Measurements from ENCODE around the gene NLRX1.

Gene NLRX1

DNA sequence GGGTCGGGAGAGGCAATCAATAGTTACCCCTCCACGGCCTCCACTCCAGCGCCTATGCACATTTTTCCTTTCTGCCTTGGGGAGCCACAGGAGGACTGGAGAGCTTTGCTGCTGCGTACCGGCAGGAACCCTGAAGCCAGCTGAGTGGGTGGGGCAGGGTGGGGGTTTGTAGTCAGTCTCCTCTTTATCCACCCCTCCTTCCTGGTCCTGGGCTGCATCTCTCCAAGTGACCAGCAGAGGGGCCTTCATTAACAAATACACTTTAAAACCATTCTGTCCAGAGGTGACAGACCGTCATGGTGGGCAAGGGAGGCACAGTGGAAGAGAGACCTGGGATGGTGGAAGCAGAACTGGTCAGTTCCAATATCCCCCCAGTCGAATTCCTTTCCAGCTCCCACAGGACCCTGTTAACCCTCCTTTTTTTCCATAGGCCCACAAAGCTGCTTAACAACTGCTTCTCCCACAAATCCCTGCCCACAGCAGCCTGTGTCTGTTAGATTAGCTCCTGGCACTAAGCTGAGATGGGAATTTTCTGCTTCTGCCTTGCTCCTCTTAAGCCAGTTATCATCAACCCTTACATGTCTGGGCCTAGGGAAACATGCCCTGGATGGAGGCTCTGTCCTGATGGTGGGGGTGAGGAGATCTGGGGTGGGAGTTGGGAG, 23.6 kb upstream of the NLRX1 start:
- no peak for TF ChIP-seq EZH2phosphoT487 (IDR thresholded peaks at IDR 0.05; ENCODE audit: borderline replicate concordance)
- TF ChIP-seq, protein P1, sequence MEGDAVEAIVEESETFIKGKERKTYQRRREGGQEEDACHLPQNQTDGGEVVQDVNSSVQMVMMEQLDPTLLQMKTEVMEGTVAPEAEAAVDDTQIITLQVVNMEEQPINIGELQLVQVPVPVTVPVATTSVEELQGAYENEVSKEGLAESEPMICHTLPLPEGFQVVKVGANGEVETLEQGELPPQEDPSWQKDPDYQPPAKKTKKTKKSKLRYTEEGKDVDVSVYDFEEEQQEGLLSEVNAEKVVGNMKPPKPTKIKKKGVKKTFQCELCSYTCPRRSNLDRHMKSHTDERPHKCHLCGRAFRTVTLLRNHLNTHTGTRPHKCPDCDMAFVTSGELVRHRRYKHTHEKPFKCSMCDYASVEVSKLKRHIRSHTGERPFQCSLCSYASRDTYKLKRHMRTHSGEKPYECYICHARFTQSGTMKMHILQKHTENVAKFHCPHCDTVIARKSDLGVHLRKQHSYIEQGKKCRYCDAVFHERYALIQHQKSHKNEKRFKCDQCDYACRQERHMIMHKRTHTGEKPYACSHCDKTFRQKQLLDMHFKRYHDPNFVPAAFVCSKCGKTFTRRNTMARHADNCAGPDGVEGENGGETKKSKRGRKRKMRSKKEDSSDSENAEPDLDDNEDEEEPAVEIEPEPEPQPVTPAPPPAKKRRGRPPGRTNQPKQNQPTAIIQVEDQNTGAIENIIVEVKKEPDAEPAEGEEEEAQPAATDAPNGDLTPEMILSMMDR (conservative IDR thresholded peaks at IDR 0.05; ENCODE audit: low read length): peak; percentile 64
- no peaks in the 10 kb centered on the region for H3K9me3 ChIP-seq (ENCODE audit: insufficient read depth, low read depth, low read length)
- no peak overlapping the region for H3K4me2 ChIP-seq (ENCODE audit: low read depth, low read length, poor library complexity, severe bottlenecking)
- no peak overlapping the region for H3K9ac ChIP-seq (ENCODE audit: low read depth, low read length, poor library complexity, severe bottlenecking)
- H3K79me2 ChIP-seq (ENCODE audit: insufficient read depth, low read length): no peaks in the 10 kb centered on the region
- no peaks in the 10 kb centered on the region for H3F3A ChIP-seq (ENCODE audit: low read depth)
- no peaks in the 10 kb centered on the region for H3K36me3 ChIP-seq (ENCODE audit: insufficient read depth, low read length)
- no peak overlapping the region for H3K4me3 ChIP-seq (ENCODE audit: low read length, poor library complexity, severe bottlenecking)
- peak overlapping the region; percentile 55 for H2AFZ ChIP-seq (ENCODE audit: low read length)
- peaks cover 4% of the 10 kb centered on the region for H3K27me3 ChIP-seq (ENCODE audit: insufficient read depth, low read length, poor library complexity, severe bottlenecking)
- H3K9me2 ChIP-seq (replicated peaks; ENCODE audit: low read depth, low read length): no peaks in the 10 kb centered on the region
- peaks cover 12% of the 10 kb centered on the region for H3K4me1 ChIP-seq (ENCODE audit: insufficient read depth, low read length, poor library complexity, severe bottlenecking)
- no peaks in the 10 kb centered on the region for H4K20me1 ChIP-seq (ENCODE audit: insufficient read depth, low read length, poor library complexity, severe bottlenecking)

GRCh38 chr11:119145551-119145950, 23.0 kb upstream of the NLRX1 start:
- peaks cover 4% of the 10 kb centered on the region for H3K27me3 ChIP-seq (ENCODE audit: insufficient read depth, low read length, poor library complexity, severe bottlenecking)
- no peak overlapping the region for H3K4me2 ChIP-seq (ENCODE audit: low read depth, low read length, poor library complexity, severe bottlenecking)
- H3K9me2 ChIP-seq (replicated peaks; ENCODE audit: low read depth, low read length): no peaks in the 10 kb centered on the region
- no peaks in the 10 kb centered on the region for H4K20me1 ChIP-seq (ENCODE audit: insufficient read depth, low read length, poor library complexity, severe bottlenecking)
- H3K4me1 ChIP-seq (ENCODE audit: insufficient read depth, low read length, poor library complexity, severe bottlenecking): peaks cover 12% of the 10 kb centered on the region
- H3F3A ChIP-seq (ENCODE audit: low read depth): no peaks in the 10 kb centered on the region
- peak overlapping the region; percentile 43; the same call in 1 of the 2 replicates for H2AFZ ChIP-seq (ENCODE audit: low read length)
- no peak overlapping the region for H3K9ac ChIP-seq (ENCODE audit: low read depth, low read length, poor library complexity, severe bottlenecking)
- no peaks in the 10 kb centered on the region for H3K36me3 ChIP-seq (ENCODE audit: insufficient read depth, low read length)
- H3K4me3 ChIP-seq (ENCODE audit: low read length, poor library complexity, severe bottlenecking): no peak overlapping the region
- no peaks in the 10 kb centered on the region for H3K9me3 ChIP-seq (ENCODE audit: insufficient read depth, low read depth, low read length)
- TF ChIP-seq, protein P1 (conservative IDR thresholded peaks at IDR 0.05; ENCODE audit: low read length): no peak
- TF ChIP-seq EZH2phosphoT487 (IDR thresholded peaks at IDR 0.05; ENCODE audit: borderline replicate concordance): no peak
- no peaks in the 10 kb centered on the region for H3K79me2 ChIP-seq (ENCODE audit: insufficient read depth, low read length)

DNA sequence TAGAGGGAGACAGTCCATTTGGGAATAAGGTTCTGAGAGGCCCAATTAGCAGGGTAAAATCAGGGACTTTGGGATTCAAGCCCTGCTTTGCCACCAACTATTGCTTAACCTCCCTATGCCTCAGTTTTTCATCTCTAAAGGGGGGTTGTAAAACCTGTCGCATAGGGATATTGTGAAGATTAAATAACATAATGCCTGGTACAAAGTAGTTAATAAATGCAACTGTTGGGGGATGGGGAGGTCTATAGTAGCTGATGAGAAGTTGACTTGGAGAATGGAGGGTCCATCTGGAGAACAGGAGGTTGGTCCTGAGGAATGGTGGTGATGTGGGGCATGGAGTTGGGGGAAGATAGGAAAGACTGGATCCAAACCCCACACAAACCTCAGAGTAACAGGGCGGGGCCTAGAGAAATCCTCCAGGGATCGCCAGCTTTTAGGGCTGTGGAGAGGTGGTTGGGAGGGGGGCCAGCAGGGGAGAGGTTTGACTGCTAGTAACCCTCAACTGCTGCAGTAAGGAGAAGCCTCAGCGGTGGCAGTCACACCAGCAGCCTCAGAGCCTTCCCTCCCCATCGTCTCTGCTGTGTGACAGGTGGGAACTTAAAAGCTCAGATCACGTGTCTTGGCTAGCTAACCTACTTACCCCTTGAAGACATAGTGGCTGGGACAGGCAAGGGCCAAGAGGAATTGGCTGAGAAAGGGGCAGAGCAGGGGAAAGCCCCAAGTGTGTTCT, 20.8 kb upstream of the NLRX1 start:
- peak overlapping the region; percentile 64 for H3K9ac ChIP-seq (ENCODE audit: low read depth, low read length, poor library complexity, severe bottlenecking)
- no peaks in the 10 kb centered on the region for H3K36me3 ChIP-seq (ENCODE audit: insufficient read depth, low read length)
- H3K4me3 ChIP-seq (ENCODE audit: low read length, poor library complexity, severe bottlenecking): no peak overlapping the region
- H3K9me2 ChIP-seq (replicated peaks; ENCODE audit: low read depth, low read length): no peaks in the 10 kb centered on the region
- peaks cover 4% of the 10 kb centered on the region for H3K27me3 ChIP-seq (ENCODE audit: insufficient read depth, low read length, poor library complexity, severe bottlenecking)
- H4K20me1 ChIP-seq (ENCODE audit: insufficient read depth, low read length, poor library complexity, severe bottlenecking): no peaks in the 10 kb centered on the region
- no peaks in the 10 kb centered on the region for H3K9me3 ChIP-seq (ENCODE audit: insufficient read depth, low read depth, low read length)
- no peaks in the 10 kb centered on the region for H3F3A ChIP-seq (ENCODE audit: low read depth)
- peak overlapping the region; percentile 88 for H3K4me2 ChIP-seq (ENCODE audit: low read depth, low read length, poor library complexity, severe bottlenecking)
- peaks cover 12% of the 10 kb centered on the region for H3K4me1 ChIP-seq (ENCODE audit: insufficient read depth, low read length, poor library complexity, severe bottlenecking)
- 0 out of 2 replicates have a peak overlapping the region, but pooled peaks have one; percentile 90 for H2AFZ ChIP-seq (ENCODE audit: low read length)
- TF ChIP-seq, protein P1 (conservative IDR thresholded peaks at IDR 0.05; ENCODE audit: low read length): no peak
- TF ChIP-seq EZH2phosphoT487 (IDR thresholded peaks at IDR 0.05; ENCODE audit: borderline replicate concordance): no peak
- no peaks in the 10 kb centered on the region for H3K79me2 ChIP-seq (ENCODE audit: insufficient read depth, low read length)
